ENCODE measurements around the gene PRKCH. TPM values are rescaled to one million over a fixed set of nuclear protein-coding genes. Genes with fewer than 3 reads are reported as not detected.

Gene PRKCH
- total and polyA plus RNA-seq, 8 donors: 35.2 to 48.8 (median 43.1) TPM

- intact Hi-C loops (cut with DNase I): no loop called here
- ATAC-seq: no peak
- Histone ChIP-seq H3K4me3 (no peak overlapping the region), H3K36me3 (no peaks in the 10 kb centered on the region), H3K4me1 (peaks cover 0 to 7% of the 10 kb centered on the region in 2 donors), H3K27ac (no peak overlapping the region), H3K9me3 (no peaks in the 10 kb centered on the region), H3K27me3 (no peaks in the 10 kb centered on the region)
- no peak for TF ChIP-seq CTCF (IDR thresholded peaks at IDR 0.05)
- no peak for DNase-seq
Observed at GRCh38 chr14:61398221-61398620, 76.8 kb downstream of the PRKCH start.

- intact Hi-C loops (cut with DNase I): no loop called here
- ATAC-seq: no peak
- H3K27ac ChIP-seq: no peak overlapping the region
- no peak for TF ChIP-seq CTCF (IDR thresholded peaks at IDR 0.05)
- no peak overlapping the region for H3K4me3 ChIP-seq
- no peak for DNase-seq
- peaks cover 0 to 7% of the 10 kb centered on the region in 2 donors for H3K4me1 ChIP-seq
- H3K36me3 ChIP-seq: no peaks in the 10 kb centered on the region
- H3K9me3 ChIP-seq: no peaks in the 10 kb centered on the region
- no peaks in the 10 kb centered on the region for H3K27me3 ChIP-seq
Observed at GRCh38 chr14:61399365-61399764, 78.0 kb downstream of the PRKCH start.

DNA sequence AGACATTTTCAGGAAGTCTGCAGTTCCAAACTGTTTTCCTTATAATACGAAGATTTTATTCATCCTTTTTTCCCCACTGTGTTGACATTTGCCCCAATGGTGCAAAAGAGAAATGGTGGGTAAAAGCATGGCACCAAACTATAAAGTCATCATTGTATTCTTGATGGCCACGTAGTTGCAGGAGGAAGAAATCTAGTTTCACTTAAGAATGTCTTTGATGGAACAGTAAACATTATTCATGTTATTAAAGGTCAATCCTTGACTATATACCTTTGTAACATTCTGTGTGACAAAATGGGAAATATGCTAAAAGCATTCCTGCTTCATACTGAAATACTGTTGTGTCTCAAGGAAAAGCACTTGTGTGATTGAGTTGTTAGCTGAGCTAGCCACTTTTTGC is 80.1 kb downstream of the PRKCH start:
- intact Hi-C loops (cut with DNase I): no loop called here
- ATAC-seq (no peak), DNase-seq (no peak)
- Histone ChIP-seq H3K4me3 (no peak overlapping the region), H3K36me3 (no peaks in the 10 kb centered on the region), H3K9me3 (no peaks in the 10 kb centered on the region), H3K27ac (no peak overlapping the region), H3K4me1 (peaks cover 0 to 7% of the 10 kb centered on the region in 2 donors), H3K27me3 (no peaks in the 10 kb centered on the region)
- no peak for TF ChIP-seq CTCF (IDR thresholded peaks at IDR 0.05)

DNA sequence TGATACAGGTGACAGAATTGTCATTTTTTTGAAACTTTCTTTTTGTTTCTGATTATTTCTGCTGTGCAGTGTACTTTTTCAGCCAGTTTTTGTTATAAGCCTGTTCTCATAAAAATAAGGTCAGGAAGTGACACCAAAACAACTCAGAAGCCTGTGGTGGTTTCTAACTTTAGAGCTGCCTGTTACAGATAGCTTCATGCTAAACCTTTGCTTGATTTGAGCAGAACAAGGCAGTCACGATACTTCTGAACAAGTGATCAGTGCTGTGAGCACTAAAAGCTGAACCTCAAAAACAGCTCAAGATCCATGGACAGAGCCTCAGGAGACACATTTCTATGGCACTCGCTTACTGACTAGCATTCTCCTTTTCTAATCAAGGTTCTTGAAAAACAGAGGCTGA is 82.0 kb downstream of the PRKCH start:
- intact Hi-C loops (cut with DNase I): no loop called here
- no peaks in the 10 kb centered on the region for H3K36me3 ChIP-seq
- H3K27me3 ChIP-seq: no peaks in the 10 kb centered on the region
- peaks cover 0 to 15% of the 10 kb centered on the region in 2 donors for H3K4me1 ChIP-seq
- no peaks in the 10 kb centered on the region for H3K9me3 ChIP-seq
- no peak for TF ChIP-seq CTCF (IDR thresholded peaks at IDR 0.05)
- no peak for ATAC-seq
- H3K27ac ChIP-seq: no peak overlapping the region
- no peak overlapping the region for H3K4me3 ChIP-seq
- DNase-seq: no peak

GRCh38 chr14:61404637-61405036 is 83.3 kb downstream of the PRKCH start:
- no peak for TF ChIP-seq CTCF (IDR thresholded peaks at IDR 0.05)
- ATAC-seq (no peak), DNase-seq (no peak)
- no peaks in the 10 kb centered on the region for H3K27me3 ChIP-seq
- no peaks in the 10 kb centered on the region for H3K9me3 ChIP-seq
- peaks cover 0 to 23% of the 10 kb centered on the region in 2 donors for H3K4me1 ChIP-seq
- no peak overlapping the region for H3K27ac ChIP-seq
- H3K36me3 ChIP-seq: no peaks in the 10 kb centered on the region
- intact Hi-C loops (cut with DNase I): no loop called here
- H3K4me3 ChIP-seq: no peak overlapping the region
